Stimulated activated CD8-positive, alpha-beta memory T cell treated with anti-CD3 and anti-CD28 coated beads, Interleukin-15, amount 100 ng/mL, for 1 hour (primary cell): ENCODE results near the gene FITM2.
"Not testable (repeated sequence)": the region's sequence is repeated elsewhere in the genome, so short reads cannot be mapped to it uniquely, and the experiment has no call there.

Experiments used
- DNase-seq: peaks from one replicate; pipeline ENCODE4 v3.0.0-alpha.2; 2020; ENCODE audit warnings: low read depth

Gene FITM2

GRCh38 chr20:44331201-44331600 lies 20.2 kb upstream of the FITM2 start:
- DNase-seq = no peak

DNA sequence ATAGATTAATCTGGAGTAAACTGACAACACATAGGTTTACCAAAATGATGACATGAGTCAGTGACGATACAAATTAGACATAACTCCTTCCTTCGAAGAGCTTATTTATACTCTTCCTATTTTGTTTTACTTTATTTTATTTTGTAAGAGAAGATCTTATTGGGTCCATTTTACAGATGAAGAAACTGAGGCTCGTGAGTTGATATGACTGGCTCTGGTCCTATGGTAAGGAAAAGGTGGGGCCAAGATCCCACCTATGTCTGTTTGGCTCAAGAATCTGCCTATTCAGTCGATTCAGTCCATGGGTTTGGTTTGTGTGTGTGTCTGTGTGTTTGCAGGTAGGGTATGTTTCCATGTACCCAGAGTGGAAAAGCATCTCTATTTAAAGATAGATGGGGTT lies 17.4 kb upstream of the FITM2 start:
- no peak for DNase-seq

GRCh38 chr20:44327748-44328147 lies 16.7 kb upstream of the FITM2 start:
- DNase-seq = not testable (repeated sequence)

DNA sequence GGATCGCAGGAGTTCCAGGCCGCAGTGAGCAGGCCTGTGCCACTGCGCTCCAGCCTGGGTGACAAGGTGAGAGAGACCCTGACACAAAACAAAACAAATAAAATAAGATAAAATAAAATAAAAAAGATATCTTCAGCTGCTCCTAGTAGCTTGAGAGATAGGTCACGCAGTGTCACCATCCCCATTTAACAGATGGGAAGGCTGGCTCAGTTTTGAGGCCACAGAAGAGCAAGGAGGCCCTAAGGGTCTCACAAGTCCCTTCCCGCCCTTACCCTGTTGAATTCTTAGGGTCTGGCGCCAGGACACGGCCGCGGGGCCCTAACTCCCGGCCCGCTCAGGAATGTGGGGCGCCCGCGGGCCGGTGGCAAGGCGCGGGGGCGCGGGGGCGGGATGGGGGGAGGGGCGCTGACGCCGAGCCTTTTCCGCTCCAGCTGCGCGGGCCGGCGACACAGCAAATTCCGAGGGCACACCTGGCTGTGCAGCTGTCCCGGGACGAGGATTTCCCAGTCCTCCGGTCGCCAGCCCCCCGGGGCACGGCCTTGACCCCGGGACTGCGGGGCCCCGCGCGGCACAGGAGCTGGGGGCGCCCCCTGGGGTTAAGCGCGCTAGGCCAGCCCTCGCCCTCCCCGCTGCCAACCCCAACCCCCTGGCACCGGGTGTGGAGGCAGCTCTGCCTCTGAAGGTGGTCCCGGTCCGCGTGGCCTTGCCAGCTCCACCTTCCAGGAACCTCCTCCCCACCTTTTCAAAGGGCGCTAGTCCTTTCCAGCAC lies 15.6 kb upstream of the FITM2 start:
- no peak for DNase-seq

- DNase-seq = no peak
Observed at GRCh38 chr20:44324343-44324742, 13.3 kb upstream of the FITM2 start.

- DNase-seq = no peak
Observed at GRCh38 chr20:44319839-44320422, 8.9 kb upstream of the FITM2 start.

- no peak for DNase-seq
Observed at GRCh38 chr20:44314870-44315269, 3.9 kb upstream of the FITM2 start.

- DNase-seq = no peak
Observed at GRCh38 chr20:44309763-44310663, 989 bp downstream of the FITM2 start.

DNA sequence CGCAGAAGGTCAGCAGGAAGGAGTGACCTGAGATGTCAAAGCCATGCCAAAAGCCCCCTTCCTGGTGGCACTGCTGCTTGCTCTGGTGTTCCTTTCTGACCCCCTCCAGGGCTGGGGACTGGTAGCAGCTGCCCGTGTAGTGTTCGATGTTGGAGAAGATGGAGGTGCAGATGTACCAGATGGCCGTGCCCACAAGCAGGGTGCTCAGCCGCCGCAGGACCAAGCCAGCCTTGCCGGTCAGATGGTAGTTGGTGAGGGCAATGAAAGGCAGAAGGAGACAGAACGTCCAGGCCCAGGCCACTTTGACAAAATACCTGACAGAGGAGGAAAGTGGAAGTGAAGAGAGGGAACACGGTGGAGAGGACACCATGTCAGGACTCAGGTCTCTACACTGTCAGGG lies 4.1 kb downstream of the FITM2 start:
- DNase-seq = no peak

GRCh38 chr20:44304383-44304782 lies 6.6 kb downstream of the FITM2 start:
- DNase-seq = no peak

DNA sequence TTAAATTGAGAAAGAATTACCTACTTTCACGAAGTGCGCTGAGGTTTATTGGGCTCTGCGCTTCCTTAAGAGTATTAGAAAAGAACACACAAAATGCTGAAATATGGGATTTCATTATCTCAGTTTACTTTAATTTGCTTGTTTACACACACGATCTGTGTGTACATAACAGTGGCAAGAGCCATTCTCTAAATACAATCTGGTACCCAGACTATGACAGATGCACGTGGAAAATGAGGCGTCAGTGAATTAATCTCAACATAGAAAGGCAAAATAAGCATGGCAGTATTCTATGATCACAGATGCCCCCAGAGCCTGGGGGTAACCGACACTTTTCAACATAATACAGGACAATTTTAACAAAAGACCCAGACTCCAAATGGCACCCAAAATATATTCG lies 8.3 kb downstream of the FITM2 start:
- DNase-seq = no peak

DNA sequence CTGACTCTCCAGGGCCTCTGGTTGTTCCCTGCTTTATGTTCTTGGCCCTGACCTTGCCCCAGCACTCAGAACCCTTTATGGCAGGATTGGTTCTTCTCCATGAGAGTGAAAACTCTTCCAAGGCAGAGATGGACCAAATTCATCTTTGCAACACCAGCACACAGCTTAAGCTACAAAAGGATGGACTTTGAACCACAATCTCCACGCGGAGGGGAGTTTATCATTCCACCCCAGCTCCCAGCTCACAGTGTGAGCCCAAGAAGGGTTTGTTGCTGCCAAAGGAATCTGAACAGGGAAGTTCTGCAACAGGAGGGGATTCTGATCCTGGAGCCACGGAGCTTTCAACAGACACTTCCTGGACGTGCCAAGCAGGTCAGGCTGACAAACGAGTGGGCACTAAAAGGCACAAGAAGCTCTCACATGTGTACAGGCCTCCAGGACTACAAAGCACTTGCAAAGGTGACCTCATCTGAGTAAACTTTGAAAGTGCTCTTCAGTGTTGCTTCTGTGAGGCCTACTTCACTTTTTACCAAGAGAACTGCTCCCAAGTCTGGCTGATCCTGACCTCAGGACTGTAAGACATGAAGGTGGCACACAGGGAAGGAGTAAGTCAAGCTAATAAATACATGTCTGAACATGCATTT lies 8.9 kb downstream of the FITM2 start:
- DNase-seq = no peak

DNA sequence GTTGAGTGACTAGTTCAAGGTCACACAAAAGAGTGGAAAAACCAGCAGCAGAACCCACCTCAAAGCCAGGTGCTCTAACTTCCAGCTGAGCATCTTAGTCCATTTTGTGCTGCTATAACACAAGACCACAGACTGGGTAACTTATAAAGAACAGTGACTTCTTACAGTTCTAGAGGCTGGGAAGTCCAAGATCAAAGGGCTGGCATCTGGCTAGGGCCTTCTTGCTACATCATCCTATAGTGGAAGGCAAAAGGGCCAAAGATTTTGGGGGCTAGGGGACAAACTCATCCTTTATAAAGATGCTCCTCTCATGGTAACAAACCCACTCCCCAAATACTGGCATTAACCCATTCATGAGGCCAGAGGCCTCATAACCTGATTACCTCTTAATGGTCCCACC lies 9.7 kb downstream of the FITM2 start:
- no peak for DNase-seq

DNA sequence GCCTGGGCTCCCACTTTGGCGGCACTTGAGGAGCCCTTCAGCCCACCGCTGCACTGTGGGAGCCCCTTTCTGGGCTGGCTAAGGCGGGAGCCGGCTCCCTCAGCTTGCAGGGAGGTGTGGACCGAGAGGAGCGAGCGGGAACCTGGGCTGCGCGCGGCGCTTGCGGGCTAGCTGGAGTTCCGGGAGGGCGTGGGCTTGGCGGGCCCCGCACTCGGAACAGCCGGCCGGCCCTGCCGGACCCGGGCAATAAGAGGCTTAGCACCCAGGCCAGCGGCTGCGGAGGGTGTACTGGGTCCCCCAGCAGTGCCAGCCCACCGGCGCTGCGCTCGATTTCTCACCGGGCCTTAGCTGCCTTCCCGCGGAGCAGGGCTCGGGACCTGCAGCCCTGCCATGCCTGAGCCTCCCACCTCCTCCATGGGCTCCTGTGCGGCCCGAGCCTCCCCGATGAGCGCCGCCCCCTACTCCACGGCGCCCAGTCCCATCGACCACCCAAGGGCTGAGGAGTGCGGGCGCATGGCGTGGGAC lies 11.9 kb downstream of the FITM2 start:
- not testable (repeated sequence) for DNase-seq

GRCh38 chr20:44297721-44298120 lies 13.3 kb downstream of the FITM2 start:
- no peak for DNase-seq

GRCh38 chr20:44296011-44296410 lies 15.0 kb downstream of the FITM2 start:
- no peak for DNase-seq

- no peak for DNase-seq
Observed at GRCh38 chr20:44291754-44292153, 19.2 kb downstream of the FITM2 start.

DNA sequence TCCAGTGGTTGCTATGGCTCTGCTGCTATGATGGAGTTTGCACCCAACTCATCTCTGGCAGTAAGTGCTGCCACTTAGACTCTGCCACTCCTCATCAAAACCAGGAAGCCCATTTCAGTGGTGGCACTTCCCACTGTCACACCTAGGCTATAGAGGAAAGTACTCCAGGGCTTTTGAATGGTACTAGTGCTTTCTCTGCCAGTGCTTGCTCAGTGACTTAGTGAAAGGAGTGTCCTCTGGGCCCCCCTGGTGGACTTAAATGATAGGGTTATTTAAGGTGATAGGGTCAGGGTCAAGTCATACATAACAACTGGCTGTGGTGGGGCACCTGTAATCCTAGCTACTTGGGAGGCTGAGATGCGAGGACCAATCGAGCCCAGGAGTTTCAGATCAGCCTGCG lies 22.8 kb downstream of the FITM2 start:
- no peak for DNase-seq

DNA sequence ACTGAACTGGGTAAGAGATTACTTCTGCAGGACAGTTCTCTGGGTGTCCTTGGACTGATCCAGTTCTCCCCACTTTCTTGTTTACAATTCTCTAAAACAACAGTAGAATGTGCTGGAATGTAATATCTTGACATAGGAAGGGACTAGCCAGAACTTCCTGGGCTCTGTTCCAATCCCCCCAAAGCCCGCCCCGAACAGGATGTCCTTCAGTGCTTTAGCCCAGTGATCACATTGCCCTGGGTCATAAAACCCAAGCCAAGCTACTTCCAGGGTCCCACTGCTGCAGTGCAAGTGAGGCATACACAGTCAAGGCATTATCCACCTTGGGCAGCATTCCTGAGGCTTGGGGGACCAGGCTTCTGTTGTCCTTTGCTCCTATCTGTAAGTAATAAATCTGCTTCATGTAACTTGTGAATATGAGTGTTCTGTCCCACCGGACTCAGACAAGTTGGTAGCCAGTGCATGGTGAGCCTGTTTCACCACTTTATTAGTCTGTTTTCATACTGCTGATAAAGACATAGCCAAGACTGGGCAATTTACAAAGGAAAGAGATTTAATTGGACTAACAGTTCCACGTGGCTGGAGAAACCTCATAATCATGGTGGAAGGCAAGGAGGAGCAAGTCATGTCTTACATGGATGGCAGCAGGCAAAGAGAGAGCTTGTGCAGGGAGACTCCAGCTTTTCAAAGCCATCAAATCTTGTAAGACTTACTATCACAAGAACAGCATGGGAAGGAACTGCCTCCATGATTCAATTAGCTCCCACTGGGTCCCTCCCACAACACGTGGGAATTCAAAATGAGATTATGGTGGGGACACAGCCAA lies 23.5 kb downstream of the FITM2 start:
- DNase-seq = no peak

- no peak for DNase-seq
Observed at GRCh38 chr20:44284032-44284431, 27.0 kb downstream of the FITM2 start.

DNA sequence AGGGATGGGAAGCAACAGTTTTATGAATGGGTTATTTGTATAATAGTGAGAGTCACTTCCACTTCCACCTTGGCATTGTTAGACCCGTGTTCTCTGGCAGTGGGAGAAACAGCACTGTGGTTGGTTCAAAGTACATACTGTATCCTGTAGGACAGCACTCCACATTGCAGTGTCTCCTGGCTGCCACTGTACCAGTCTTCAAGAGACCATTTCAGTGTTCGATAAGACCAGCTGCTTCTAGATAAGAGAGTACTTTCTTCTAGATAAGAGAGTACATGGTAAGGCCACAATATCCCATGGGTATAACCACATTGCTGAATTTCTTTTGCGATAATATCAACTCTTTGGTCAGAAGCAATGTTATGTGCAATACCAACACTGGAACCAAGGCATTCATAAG lies 28.8 kb downstream of the FITM2 start:
- no peak for DNase-seq
